ENCODE results near the gene CARD18. TPM values are rescaled to one million over a fixed set of nuclear protein-coding genes. Genes with fewer than 3 reads are reported as not detected.

CARD18 gene
- total and polyA plus RNA-seq, 2 experiments from 2014 or later, result not detected

DNA sequence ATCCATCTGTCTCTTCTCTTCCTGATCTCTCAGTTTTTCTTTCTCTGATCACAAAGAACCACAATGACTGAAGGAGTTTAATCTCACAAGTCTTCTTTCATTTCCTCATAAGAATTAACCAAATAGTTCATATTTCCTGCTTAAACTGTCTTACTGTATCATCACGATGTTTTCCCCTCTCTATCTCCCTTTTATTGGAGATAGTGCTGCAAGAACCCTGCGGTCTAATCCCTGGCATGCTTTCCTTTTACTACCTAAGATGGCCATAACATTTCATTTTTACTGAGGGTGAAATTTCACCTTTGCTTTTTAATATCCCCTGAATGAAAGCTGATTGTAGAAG lies 28.9 kb downstream of the CARD18 start:
- H4K20me1 ChIP-seq (replicated peaks; ENCODE audit: insufficient read depth), result no peaks in the 10 kb centered on the region
- H2AFZ ChIP-seq, result peak overlapping the region; percentile 47; the same call in 1 of the 2 replicates
- TF ChIP-seq CREB1 (CRISPR knock-in tag; IDR thresholded peaks at IDR 0.05; ENCODE audit: low read depth) (no peak), JUNB (IDR thresholded peaks at IDR 0.05; ENCODE audit: unreplicated experiment) (no peak), STAT1 (IDR thresholded peaks at IDR 0.05; ENCODE audit: unreplicated experiment) (no peak), POLR2AphosphoS5 (IDR thresholded peaks at IDR 0.05; ENCODE audit: low read depth) (no peak), ZNF331 (CRISPR knock-in tag; IDR thresholded peaks at IDR 0.05; ENCODE audit: low read depth) (no peak), EZH2phosphoT487 (IDR thresholded peaks at IDR 0.05; ENCODE audit: unreplicated experiment) (no peak)
- TF ChIP-seq, protein P1, sequence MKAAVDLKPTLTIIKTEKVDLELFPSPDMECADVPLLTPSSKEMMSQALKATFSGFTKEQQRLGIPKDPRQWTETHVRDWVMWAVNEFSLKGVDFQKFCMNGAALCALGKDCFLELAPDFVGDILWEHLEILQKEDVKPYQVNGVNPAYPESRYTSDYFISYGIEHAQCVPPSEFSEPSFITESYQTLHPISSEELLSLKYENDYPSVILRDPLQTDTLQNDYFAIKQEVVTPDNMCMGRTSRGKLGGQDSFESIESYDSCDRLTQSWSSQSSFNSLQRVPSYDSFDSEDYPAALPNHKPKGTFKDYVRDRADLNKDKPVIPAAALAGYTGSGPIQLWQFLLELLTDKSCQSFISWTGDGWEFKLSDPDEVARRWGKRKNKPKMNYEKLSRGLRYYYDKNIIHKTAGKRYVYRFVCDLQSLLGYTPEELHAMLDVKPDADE (IDR thresholded peaks at IDR 0.05), result no peak
- TF ChIP-seq, protein P2, sequence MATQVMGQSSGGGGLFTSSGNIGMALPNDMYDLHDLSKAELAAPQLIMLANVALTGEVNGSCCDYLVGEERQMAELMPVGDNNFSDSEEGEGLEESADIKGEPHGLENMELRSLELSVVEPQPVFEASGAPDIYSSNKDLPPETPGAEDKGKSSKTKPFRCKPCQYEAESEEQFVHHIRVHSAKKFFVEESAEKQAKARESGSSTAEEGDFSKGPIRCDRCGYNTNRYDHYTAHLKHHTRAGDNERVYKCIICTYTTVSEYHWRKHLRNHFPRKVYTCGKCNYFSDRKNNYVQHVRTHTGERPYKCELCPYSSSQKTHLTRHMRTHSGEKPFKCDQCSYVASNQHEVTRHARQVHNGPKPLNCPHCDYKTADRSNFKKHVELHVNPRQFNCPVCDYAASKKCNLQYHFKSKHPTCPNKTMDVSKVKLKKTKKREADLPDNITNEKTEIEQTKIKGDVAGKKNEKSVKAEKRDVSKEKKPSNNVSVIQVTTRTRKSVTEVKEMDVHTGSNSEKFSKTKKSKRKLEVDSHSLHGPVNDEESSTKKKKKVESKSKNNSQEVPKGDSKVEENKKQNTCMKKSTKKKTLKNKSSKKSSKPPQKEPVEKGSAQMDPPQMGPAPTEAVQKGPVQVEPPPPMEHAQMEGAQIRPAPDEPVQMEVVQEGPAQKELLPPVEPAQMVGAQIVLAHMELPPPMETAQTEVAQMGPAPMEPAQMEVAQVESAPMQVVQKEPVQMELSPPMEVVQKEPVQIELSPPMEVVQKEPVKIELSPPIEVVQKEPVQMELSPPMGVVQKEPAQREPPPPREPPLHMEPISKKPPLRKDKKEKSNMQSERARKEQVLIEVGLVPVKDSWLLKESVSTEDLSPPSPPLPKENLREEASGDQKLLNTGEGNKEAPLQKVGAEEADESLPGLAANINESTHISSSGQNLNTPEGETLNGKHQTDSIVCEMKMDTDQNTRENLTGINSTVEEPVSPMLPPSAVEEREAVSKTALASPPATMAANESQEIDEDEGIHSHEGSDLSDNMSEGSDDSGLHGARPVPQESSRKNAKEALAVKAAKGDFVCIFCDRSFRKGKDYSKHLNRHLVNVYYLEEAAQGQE (IDR thresholded peaks at IDR 0.05; ENCODE audit: unreplicated experiment), result no peak
- TF ChIP-seq, protein P3, sequence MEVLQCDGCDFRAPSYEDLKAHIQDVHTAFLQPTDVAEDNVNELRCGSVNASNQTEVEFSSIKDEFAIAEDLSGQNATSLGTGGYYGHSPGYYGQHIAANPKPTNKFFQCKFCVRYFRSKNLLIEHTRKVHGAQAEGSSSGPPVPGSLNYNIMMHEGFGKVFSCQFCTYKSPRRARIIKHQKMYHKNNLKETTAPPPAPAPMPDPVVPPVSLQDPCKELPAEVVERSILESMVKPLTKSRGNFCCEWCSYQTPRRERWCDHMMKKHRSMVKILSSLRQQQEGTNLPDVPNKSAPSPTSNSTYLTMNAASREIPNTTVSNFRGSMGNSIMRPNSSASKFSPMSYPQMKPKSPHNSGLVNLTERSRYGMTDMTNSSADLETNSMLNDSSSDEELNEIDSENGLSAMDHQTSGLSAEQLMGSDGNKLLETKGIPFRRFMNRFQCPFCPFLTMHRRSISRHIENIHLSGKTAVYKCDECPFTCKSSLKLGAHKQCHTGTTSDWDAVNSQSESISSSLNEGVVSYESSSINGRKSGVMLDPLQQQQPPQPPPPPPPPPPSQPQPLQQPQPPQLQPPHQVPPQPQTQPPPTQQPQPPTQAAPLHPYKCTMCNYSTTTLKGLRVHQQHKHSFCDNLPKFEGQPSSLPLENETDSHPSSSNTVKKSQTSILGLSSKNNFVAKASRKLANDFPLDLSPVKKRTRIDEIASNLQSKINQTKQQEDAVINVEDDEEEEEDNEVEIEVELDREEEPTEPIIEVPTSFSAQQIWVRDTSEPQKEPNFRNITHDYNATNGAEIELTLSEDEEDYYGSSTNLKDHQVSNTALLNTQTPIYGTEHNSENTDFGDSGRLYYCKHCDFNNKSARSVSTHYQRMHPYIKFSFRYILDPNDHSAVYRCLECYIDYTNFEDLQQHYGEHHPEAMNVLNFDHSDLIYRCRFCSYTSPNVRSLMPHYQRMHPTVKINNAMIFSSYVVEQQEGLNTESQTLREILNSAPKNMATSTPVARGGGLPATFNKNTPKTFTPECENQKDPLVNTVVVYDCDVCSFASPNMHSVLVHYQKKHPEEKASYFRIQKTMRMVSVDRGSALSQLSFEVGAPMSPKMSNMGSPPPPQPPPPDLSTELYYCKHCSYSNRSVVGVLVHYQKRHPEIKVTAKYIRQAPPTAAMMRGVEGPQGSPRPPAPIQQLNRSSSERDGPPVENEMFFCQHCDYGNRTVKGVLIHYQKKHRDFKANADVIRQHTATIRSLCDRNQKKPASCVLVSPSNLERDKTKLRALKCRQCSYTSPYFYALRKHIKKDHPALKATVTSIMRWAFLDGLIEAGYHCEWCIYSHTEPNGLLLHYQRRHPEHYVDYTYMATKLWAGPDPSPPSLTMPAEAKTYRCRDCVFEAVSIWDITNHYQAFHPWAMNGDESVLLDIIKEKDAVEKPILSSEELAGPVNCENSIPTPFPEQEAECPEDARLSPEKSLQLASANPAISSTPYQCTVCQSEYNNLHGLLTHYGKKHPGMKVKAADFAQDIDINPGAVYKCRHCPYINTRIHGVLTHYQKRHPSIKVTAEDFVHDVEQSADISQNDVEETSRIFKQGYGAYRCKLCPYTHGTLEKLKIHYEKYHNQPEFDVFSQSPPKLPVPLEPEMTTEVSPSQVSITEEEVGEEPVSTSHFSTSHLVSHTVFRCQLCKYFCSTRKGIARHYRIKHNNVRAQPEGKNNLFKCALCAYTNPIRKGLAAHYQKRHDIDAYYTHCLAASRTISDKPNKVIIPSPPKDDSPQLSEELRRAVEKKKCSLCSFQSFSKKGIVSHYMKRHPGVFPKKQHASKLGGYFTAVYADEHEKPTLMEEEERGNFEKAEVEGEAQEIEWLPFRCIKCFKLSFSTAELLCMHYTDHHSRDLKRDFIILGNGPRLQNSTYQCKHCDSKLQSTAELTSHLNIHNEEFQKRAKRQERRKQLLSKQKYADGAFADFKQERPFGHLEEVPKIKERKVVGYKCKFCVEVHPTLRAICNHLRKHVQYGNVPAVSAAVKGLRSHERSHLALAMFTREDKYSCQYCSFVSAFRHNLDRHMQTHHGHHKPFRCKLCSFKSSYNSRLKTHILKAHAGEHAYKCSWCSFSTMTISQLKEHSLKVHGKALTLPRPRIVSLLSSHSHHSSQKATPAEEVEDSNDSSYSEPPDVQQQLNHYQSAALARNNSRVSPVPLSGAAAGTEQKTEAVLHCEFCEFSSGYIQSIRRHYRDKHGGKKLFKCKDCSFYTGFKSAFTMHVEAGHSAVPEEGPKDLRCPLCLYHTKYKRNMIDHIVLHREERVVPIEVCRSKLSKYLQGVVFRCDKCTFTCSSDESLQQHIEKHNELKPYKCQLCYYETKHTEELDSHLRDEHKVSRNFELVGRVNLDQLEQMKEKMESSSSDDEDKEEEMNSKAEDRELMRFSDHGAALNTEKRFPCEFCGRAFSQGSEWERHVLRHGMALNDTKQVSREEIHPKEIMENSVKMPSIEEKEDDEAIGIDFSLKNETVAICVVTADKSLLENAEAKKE (CRISPR knock-in tag; IDR thresholded peaks at IDR 0.05), result no peak
- TF ChIP-seq, protein P4, sequence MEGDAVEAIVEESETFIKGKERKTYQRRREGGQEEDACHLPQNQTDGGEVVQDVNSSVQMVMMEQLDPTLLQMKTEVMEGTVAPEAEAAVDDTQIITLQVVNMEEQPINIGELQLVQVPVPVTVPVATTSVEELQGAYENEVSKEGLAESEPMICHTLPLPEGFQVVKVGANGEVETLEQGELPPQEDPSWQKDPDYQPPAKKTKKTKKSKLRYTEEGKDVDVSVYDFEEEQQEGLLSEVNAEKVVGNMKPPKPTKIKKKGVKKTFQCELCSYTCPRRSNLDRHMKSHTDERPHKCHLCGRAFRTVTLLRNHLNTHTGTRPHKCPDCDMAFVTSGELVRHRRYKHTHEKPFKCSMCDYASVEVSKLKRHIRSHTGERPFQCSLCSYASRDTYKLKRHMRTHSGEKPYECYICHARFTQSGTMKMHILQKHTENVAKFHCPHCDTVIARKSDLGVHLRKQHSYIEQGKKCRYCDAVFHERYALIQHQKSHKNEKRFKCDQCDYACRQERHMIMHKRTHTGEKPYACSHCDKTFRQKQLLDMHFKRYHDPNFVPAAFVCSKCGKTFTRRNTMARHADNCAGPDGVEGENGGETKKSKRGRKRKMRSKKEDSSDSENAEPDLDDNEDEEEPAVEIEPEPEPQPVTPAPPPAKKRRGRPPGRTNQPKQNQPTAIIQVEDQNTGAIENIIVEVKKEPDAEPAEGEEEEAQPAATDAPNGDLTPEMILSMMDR (conservative IDR thresholded peaks at IDR 0.05; ENCODE audit: low read depth in 2 of 2), result no peak
- H3K79me2 ChIP-seq (replicated peaks; ENCODE audit: insufficient read depth), result no peaks in the 10 kb centered on the region
- Mint-ChIP-seq H3K27me3 (ENCODE audit: insufficient read depth, low read depth, poor library complexity) (no peaks in the 10 kb centered on the region), H3K36me3 (ENCODE audit: low read depth) (peaks cover 9% of the 10 kb centered on the region; the same call in 1 of the 3 replicates), H3K27ac (no peak overlapping the region), H3K4me3 (no peak overlapping the region), H3K9me3 (peaks cover 8% of the 10 kb centered on the region; the same call in 2 of the 3 replicates), H3K4me1 (peaks cover 7% of the 10 kb centered on the region)
- H3K36me3 ChIP-seq (ENCODE audit: insufficient read depth), result peaks cover 3% of the 10 kb centered on the region; the same call in 1 of the 2 replicates
- no peaks in the 10 kb centered on the region for H3F3A ChIP-seq (replicated peaks; ENCODE audit: low read depth)
- no peak overlapping the region for H3K27ac ChIP-seq (ENCODE audit: low read depth)
- ATAC-seq, result no peak
- H3K4me3 ChIP-seq, result no peak overlapping the region
- H3K4me2 ChIP-seq, result no peak overlapping the region
- H3K4me1 ChIP-seq (ENCODE audit: insufficient read depth), result no peaks in the 10 kb centered on the region
- no peaks in the 10 kb centered on the region for H3K27me3 ChIP-seq (ENCODE audit: insufficient read depth)
- DNase-seq (ENCODE audit: low spot score), result no peak
- peaks cover 9% of the 10 kb centered on the region for H3K9me2 ChIP-seq (ENCODE audit: insufficient read depth)

Measured in GM23338 (cell line).